SK-N-MC (cell line): Measurements from ENCODE around the gene PPP3R2.

Experiments
- EZH2 ChIP-seq: fragments of 200-600 bp; sonication (generic); IDR thresholded peaks from one replicate; pipeline ENCODE4 v1.6.1; 2017; ENCODE audit warnings: antibody characterized with exemption
- FOXP2 ChIP-seq: optimal IDR thresholded peaks from 2 replicates; pipeline ENCODE3; 2011; ENCODE audit warnings: mild to moderate bottlenecking, moderate library complexity; ENCODE audit not compliant: insufficient read depth; ENCODE audit errors: extremely low read length, control extremely low read depth
- POLR2AphosphoS5 ChIP-seq: IDR thresholded peaks from 2 replicates; pipeline ENCODE4 v1.6.1; 2012; ENCODE audit warnings: mild to moderate bottlenecking, low read depth, low read length, borderline replicate concordance

GRCh38 chr9:101561740-101562139, 33.0 kb downstream of the PPP3R2 start:
- no peak for TF ChIP-seq EZH2
- TF ChIP-seq POLR2AphosphoS5: no peak
- TF ChIP-seq FOXP2: no peak
